ENCODE results near the gene CA10. TPM values are rescaled to one million over a fixed set of nuclear protein-coding genes. Genes with fewer than 3 reads are reported as not detected.

The CA10 gene
- polyA plus RNA-seq, 4 donors, result 11.7 to 17.3 (median 14.5) TPM

- DNase-seq (ENCODE audit: low read depth in 4 of 4, low spot score in 3 of 4), result no peak
Observed at GRCh38 chr17:52147872-52148271, 10.6 kb downstream of the CA10 start.

- no peak for DNase-seq (ENCODE audit: low read depth in 4 of 4, low spot score in 3 of 4)
Observed at GRCh38 chr17:52147431-52147830, 11.1 kb downstream of the CA10 start.

- no peak for DNase-seq (ENCODE audit: low read depth in 4 of 4, low spot score in 3 of 4)
Observed at GRCh38 chr17:52145476-52145875, 13.0 kb downstream of the CA10 start.

- DNase-seq (ENCODE audit: low read depth in 4 of 4, low spot score in 3 of 4), result no peak
Observed at GRCh38 chr17:52143542-52143941, 15.0 kb downstream of the CA10 start.

GRCh38 chr17:52140601-52141000 is 17.9 kb downstream of the CA10 start:
- no peak for DNase-seq (ENCODE audit: low read depth in 4 of 4, low spot score in 3 of 4)

GRCh38 chr17:52138752-52139151 is 19.8 kb downstream of the CA10 start:
- DNase-seq (ENCODE audit: low read depth in 4 of 4, low spot score in 3 of 4), result no peak

- DNase-seq (ENCODE audit: low read depth in 4 of 4, low spot score in 3 of 4), result no peak
Observed at GRCh38 chr17:52138350-52138749, 20.2 kb downstream of the CA10 start.

- DNase-seq (ENCODE audit: low read depth in 4 of 4, low spot score in 3 of 4), result peak in 1 of 4 donors; percentile 5
Observed at GRCh38 chr17:52136166-52136565, 22.3 kb downstream of the CA10 start.

- no peak for DNase-seq (ENCODE audit: low read depth in 4 of 4, low spot score in 3 of 4)
Observed at GRCh38 chr17:52134641-52135040, 23.9 kb downstream of the CA10 start.

- no peak for DNase-seq (ENCODE audit: low read depth in 4 of 4, low spot score in 3 of 4)
Observed at GRCh38 chr17:52128721-52129120, 29.8 kb downstream of the CA10 start.

- no peak for DNase-seq (ENCODE audit: low read depth in 4 of 4, low spot score in 3 of 4)
Observed at GRCh38 chr17:52124993-52125392, 33.5 kb downstream of the CA10 start.

GRCh38 chr17:52124561-52124960 is 34.0 kb downstream of the CA10 start:
- DNase-seq (ENCODE audit: low read depth in 4 of 4, low spot score in 3 of 4), result no peak

GRCh38 chr17:52120465-52120864 is 38.0 kb downstream of the CA10 start:
- DNase-seq (ENCODE audit: low read depth in 4 of 4, low spot score in 3 of 4), result no peak

GRCh38 chr17:52110923-52111581 is 47.5 kb downstream of the CA10 start:
- DNase-seq (ENCODE audit: low read depth in 4 of 4, low spot score in 3 of 4), result no peak

GRCh38 chr17:52106638-52107261 is 51.8 kb downstream of the CA10 start:
- peak; percentile 28 to 53 (median 41) for DNase-seq (ENCODE audit: low read depth in 4 of 4, low spot score in 3 of 4)

GRCh38 chr17:52106072-52106471 is 52.4 kb downstream of the CA10 start:
- no peak for DNase-seq (ENCODE audit: low read depth in 4 of 4, low spot score in 3 of 4)

- DNase-seq (ENCODE audit: low read depth in 4 of 4, low spot score in 3 of 4), result no peak
Observed at GRCh38 chr17:52105591-52105990, 52.9 kb downstream of the CA10 start.

- DNase-seq (ENCODE audit: low read depth in 4 of 4, low spot score in 3 of 4), result no peak
Observed at GRCh38 chr17:52096056-52096455, 62.5 kb downstream of the CA10 start.

- no peak for DNase-seq (ENCODE audit: low read depth in 4 of 4, low spot score in 3 of 4)
Observed at GRCh38 chr17:52084176-52084575, 74.3 kb downstream of the CA10 start.

- DNase-seq (ENCODE audit: low read depth in 4 of 4, low spot score in 3 of 4), result no peak
Observed at GRCh38 chr17:52079496-52079895, 79.0 kb downstream of the CA10 start.

- DNase-seq (ENCODE audit: low read depth in 4 of 4, low spot score in 3 of 4), result no peak
Observed at GRCh38 chr17:52071712-52072111, 86.8 kb downstream of the CA10 start.

- DNase-seq (ENCODE audit: low read depth in 4 of 4, low spot score in 3 of 4), result no peak
Observed at GRCh38 chr17:52064791-52065211, 93.7 kb downstream of the CA10 start.
